Endothelial cell (in vitro differentiated cells): ENCODE data around the gene WNK2. TPM values are rescaled to one million over a fixed set of nuclear protein-coding genes. Genes with fewer than 3 reads are reported as not detected.

ENCODE experiments used
- DNase-seq: peaks from one replicate; pipeline ENCODE4 v3.0.0; 2021; ENCODE audit warnings: low spot score
- H3K27ac Mint-ChIP-seq: one replicate; pipeline ENCODE4 v1.8.0; 2021; ENCODE audit warnings: mixed read lengths, inconsistent platforms; ENCODE audit not compliant: unreplicated experiment
- H3K27me3 Mint-ChIP-seq: one replicate; pipeline ENCODE4 v1.8.0; 2021; ENCODE audit warnings: mild to moderate bottlenecking, moderate library complexity, mixed read lengths, inconsistent platforms; ENCODE audit not compliant: unreplicated experiment
- H3K36me3 Mint-ChIP-seq: one replicate; pipeline ENCODE4 v1.8.0; 2021; ENCODE audit warnings: mild to moderate bottlenecking, low read depth, mixed read lengths, inconsistent platforms; ENCODE audit not compliant: unreplicated experiment
- H3K4me1 Mint-ChIP-seq: one replicate; pipeline ENCODE4 v1.8.0; 2021; ENCODE audit warnings: mild to moderate bottlenecking, mixed read lengths, inconsistent platforms; ENCODE audit not compliant: unreplicated experiment
- H3K4me3 Mint-ChIP-seq: one replicate; pipeline ENCODE4 v1.8.0; 2021; ENCODE audit warnings: mild to moderate bottlenecking, mixed read lengths, inconsistent platforms; ENCODE audit not compliant: unreplicated experiment
- H3K9me3 Mint-ChIP-seq: one replicate; pipeline ENCODE4 v1.8.0; 2021; ENCODE audit warnings: mixed read lengths, inconsistent platforms; ENCODE audit not compliant: unreplicated experiment
- CTCF ChIP-seq: fragments of 200-600 bp; sonication (generic); IDR thresholded peaks from one replicate; pipeline ENCODE4 v1.5.0; 2021; ENCODE audit warnings: antibody characterized with exemption; ENCODE audit not compliant: unreplicated experiment
- total RNA-seq: library from RNA; stranded (reverse); fragmentation: NEBNext Ultra II Directional; extraction: Animal tissue kit (Norgen Biotek cat#: 25700); gene quantifications from one replicate; pipeline ENCODE4 v1.2.1, GENCODE V29; 2021; ENCODE audit not compliant: unreplicated experiment

The WNK2 gene
- total RNA-seq, 1 donor from 2014 or later = 0.82 TPM

- DNase-seq = no peak
- no peak overlapping the region for H3K4me3 Mint-ChIP-seq
- no peaks in the 10 kb centered on the region for H3K4me1 Mint-ChIP-seq
- TF ChIP-seq CTCF = no peak
- peaks cover 3% of the 10 kb centered on the region for H3K27me3 Mint-ChIP-seq
- H3K27ac Mint-ChIP-seq = no peak overlapping the region
- H3K36me3 Mint-ChIP-seq = no peaks in the 10 kb centered on the region
- H3K9me3 Mint-ChIP-seq = no peaks in the 10 kb centered on the region
These were observed 107.8 kb downstream of the WNK2 start for GRCh38 chr9:93291536-93292287.

GRCh38 chr9:93292288-93292615 lies 108.3 kb downstream of the WNK2 start:
- no peak for TF ChIP-seq CTCF
- Mint-ChIP-seq H3K4me1 (no peaks in the 10 kb centered on the region), H3K4me3 (no peak overlapping the region), H3K36me3 (no peaks in the 10 kb centered on the region), H3K27ac (no peak overlapping the region), H3K9me3 (no peaks in the 10 kb centered on the region), H3K27me3 (peaks cover 3% of the 10 kb centered on the region)
- no peak for DNase-seq

- no peaks in the 10 kb centered on the region for H3K36me3 Mint-ChIP-seq
- no peak overlapping the region for H3K27ac Mint-ChIP-seq
- peaks cover 3% of the 10 kb centered on the region for H3K27me3 Mint-ChIP-seq
- no peaks in the 10 kb centered on the region for H3K4me1 Mint-ChIP-seq
- TF ChIP-seq CTCF = no peak
- no peak for DNase-seq
- no peaks in the 10 kb centered on the region for H3K9me3 Mint-ChIP-seq
- H3K4me3 Mint-ChIP-seq = no peak overlapping the region
These were observed 108.9 kb downstream of the WNK2 start for GRCh38 chr9:93292664-93293328.

DNA sequence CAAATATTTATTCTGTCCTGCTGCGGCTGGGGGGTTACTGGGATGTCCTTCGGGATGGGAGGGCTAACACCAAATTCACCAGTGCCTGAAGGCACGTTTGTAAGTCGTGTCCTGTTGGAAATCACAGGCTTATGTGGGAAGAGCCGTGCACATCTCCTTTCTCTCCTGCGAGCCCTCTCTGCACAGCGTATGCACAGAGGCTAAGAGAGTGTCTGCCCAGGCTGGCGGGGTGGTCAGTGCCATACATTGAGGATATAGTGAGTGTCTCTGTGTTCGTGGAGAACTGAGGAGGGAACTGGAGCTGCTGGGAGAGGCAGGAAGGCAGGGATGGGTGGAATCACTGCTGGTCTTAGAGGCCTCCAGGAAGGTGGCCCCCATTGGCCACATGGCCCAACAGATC lies 110.1 kb downstream of the WNK2 start:
- Mint-ChIP-seq H3K4me1 (no peaks in the 10 kb centered on the region), H3K4me3 (no peak overlapping the region), H3K9me3 (no peaks in the 10 kb centered on the region), H3K27ac (no peak overlapping the region), H3K36me3 (no peaks in the 10 kb centered on the region), H3K27me3 (peaks cover 3% of the 10 kb centered on the region)
- no peak for TF ChIP-seq CTCF
- DNase-seq = no peak

- Mint-ChIP-seq H3K9me3 (no peaks in the 10 kb centered on the region), H3K27me3 (peaks cover 3% of the 10 kb centered on the region), H3K4me3 (no peak overlapping the region), H3K4me1 (no peaks in the 10 kb centered on the region), H3K27ac (no peak overlapping the region), H3K36me3 (no peaks in the 10 kb centered on the region)
- DNase-seq = no peak
- no peak for TF ChIP-seq CTCF
These were observed 111.1 kb downstream of the WNK2 start for GRCh38 chr9:93295031-93295430.
